K562 (cell line): Measurements from ENCODE around the gene GDF9. TPM values are rescaled to one million over a fixed set of nuclear protein-coding genes. Genes with fewer than 3 reads are reported as not detected.

Experiments used
- CAMTA2 ChIP-seq: fragments of 250-450 bp; sonication (Bioruptor Pico); conservative IDR thresholded peaks from 2 replicates; pipeline ENCODE4 v1.5.1; 2022
- CBX8 ChIP-seq: fragments of 200-600 bp; sonication (generic); IDR thresholded peaks from 2 replicates; pipeline ENCODE4 v1.6.1; 2012; ENCODE audit warnings: borderline replicate concordance, mixed run types, low read depth, mild to moderate bottlenecking, moderate library complexity, mixed read lengths, low read length, control low read depth, inconsistent platforms; ENCODE audit not compliant: poor library complexity, severe bottlenecking; ENCODE audit errors: extremely low read depth
- ILF3 ChIP-seq: fragments of 450-650 bp; IDR thresholded peaks from 2 replicates; pipeline ENCODE4 v1.6.1; 2018; ENCODE audit warnings: antibody characterized with exemption, mild to moderate bottlenecking, moderate library complexity, borderline replicate concordance
- RNF2 ChIP-seq: sonication (generic); IDR thresholded peaks from 2 replicates; pipeline ENCODE4 v1.6.1; 2016
- SMARCE1 ChIP-seq: fragments of 450-650 bp; IDR thresholded peaks from 2 replicates; pipeline ENCODE4 v1.7.1; 2016; ENCODE audit warnings: mild to moderate bottlenecking
- STAT5B ChIP-seq: fragments of 250-450 bp; sonication (Bioruptor Pico); IDR thresholded peaks from 2 replicates; pipeline ENCODE4 v1.8.0; 2021; ENCODE audit warnings: mild to moderate bottlenecking, inconsistent platforms
- TCF7 ChIP-seq: sonication (generic); IDR thresholded peaks from 2 replicates; pipeline ENCODE4 v1.6.1; 2016; ENCODE audit warnings: antibody characterized with exemption, borderline replicate concordance
- ZNF133 ChIP-seq: fragments of 250-450 bp; sonication (Bioruptor Pico); IDR thresholded peaks from 2 replicates; pipeline ENCODE4 v1.4.0; 2020; ENCODE audit warnings: mild to moderate bottlenecking
- ZNF140 ChIP-seq: fragments of 250-450 bp; sonication (Bioruptor Pico); IDR thresholded peaks from 2 replicates; pipeline ENCODE4 v1.8.0; 2021; ENCODE audit warnings: moderate library complexity, mild to moderate bottlenecking, inconsistent platforms
- ZNF668 ChIP-seq: fragments of 250-450 bp; sonication (Bioruptor Pico); IDR thresholded peaks from 2 replicates; pipeline ENCODE4 v1.8.0; 2022; ENCODE audit warnings: mild to moderate bottlenecking, inconsistent platforms
- polyA plus RNA-seq, 8 experiments: library from polyadenylated mRNA; depleted of rRNA in 4 of 8; stranded (reverse) in 5 of 8; unstranded in 3 of 8; fragments of >200 nt; fragmentation: Nextera tagmentation in 2 of 8; fragmentation: Illumina TruSeq in 1 of 8; extraction: Ambion mirVana in 2 of 8; extraction: Trizol in 1 of 8; gene quantifications; 2 replicates each; pipeline versions ENCODE4 v1.2.1 to v1.2.3, GENCODE V29; 2011 to 2014; ENCODE audit warnings: inconsistent platforms in 1 of 8, missing spikeins in 1 of 8
- total RNA-seq, 7 experiments: library from RNA; depleted of rRNA in 6 of 7; stranded (reverse); fragments of >200 nt in 6 of 7; fragmentation: Illumina TruSeq in 2 of 7; extraction: Trizol in 2 of 7; gene quantifications; 2 replicates each; pipeline versions ENCODE4 v1.2.1 to v1.2.3, GENCODE V29; 2011 to 2021; ENCODE audit warnings: low replicate concordance in 1 of 7
- TF ChIP-seq, protein P1 (sequence below), 2 experiments: fragments of 450-650 bp in 1 of 2; sonication (generic) in 1 of 2; formaldehyde crosslinking in 1 of 2; IDR thresholded peaks in 1 of 2; conservative IDR thresholded peaks in 1 of 2; 2 replicates each; pipeline versions ENCODE4 v1.6.1 to v1.8.1; 2016 to 2023; ENCODE audit warnings: mild to moderate bottlenecking in 2 of 2, moderate library complexity in 2 of 2, inconsistent platforms in 1 of 2, missing genetic modification reagents in 1 of 2
- TF ChIP-seq, protein P2 (sequence below): sonication (generic); formaldehyde crosslinking; IDR thresholded peaks from 2 replicates; pipeline ENCODE4 v1.8.1; 2023; ENCODE audit warnings: mild to moderate bottlenecking, missing genetic modification reagents
- TF ChIP-seq, protein P3 (sequence below): IDR thresholded peaks from 3 replicates; pipeline ENCODE4 v1.6.1; 2011; ENCODE audit warnings: borderline replicate concordance, mild to moderate bottlenecking; ENCODE audit not compliant: insufficient read length, insufficient read depth
- TF ChIP-seq, protein P4 (sequence below), 2 experiments: fragments of 450-650 bp in 1 of 2; IDR thresholded peaks; 2 replicates each; pipeline ENCODE4 v1.6.1; 2011 to 2017; ENCODE audit warnings: low read depth in 2 of 2, antibody characterized with exemption in 1 of 2, borderline replicate concordance in 1 of 2, low read length in 1 of 2, mild to moderate bottlenecking in 1 of 2, mixed read lengths in 1 of 2; ENCODE audit not compliant: control insufficient read depth in 1 of 2
- TF ChIP-seq, protein P5 (sequence below): fragments of 450-650 bp; IDR thresholded peaks from 2 replicates; pipeline ENCODE4 v1.6.1; 2017; ENCODE audit warnings: antibody characterized with exemption, mild to moderate bottlenecking

Gene GDF9
- total and polyA plus RNA-seq, 9 of the 15 experiments (the other 6 are each of a cell fraction or from before 2014, with no cell fraction given), result 0.10 to 0.70 (median 0.20) TPM; not detected in 1

DNA sequence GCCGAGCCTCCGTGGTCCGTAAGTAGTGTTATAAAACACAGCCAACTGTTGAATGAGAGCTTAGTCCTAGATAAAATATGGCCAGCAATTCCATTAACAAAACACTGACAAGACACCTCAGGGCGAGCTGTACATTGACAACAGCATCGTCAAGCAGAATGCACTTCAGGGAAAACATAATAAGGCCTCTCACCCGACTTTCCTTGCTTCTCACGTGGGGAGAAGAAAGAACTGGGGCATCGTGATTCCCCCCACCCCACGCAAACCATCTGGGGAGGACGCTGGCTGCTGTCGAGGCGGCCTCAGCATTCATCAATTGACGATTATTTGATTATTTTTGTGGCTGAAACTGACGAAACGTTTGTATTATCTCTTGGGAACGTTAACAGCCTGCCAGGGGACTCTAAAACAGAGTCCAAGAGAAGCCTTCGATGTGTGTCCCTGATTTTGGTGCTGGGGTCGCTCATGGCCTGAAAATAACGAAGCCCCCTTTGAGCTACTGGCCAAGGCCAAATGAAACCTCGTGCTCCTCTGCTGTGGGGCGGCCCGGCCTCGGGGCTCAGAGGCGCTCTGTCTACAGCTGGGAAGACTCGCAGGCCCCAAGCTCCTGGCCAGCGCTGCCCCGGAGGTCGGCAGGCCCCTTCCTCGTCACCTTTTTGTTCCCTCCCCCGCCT, 464 bp downstream of the GDF9 start (continued):
- TF ChIP-seq, protein P1, sequence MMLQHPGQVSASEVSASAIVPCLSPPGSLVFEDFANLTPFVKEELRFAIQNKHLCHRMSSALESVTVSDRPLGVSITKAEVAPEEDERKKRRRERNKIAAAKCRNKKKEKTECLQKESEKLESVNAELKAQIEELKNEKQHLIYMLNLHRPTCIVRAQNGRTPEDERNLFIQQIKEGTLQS (IDR thresholded peaks at IDR 0.05), result no peak
- TF ChIP-seq, protein P1 (CRISPR knock-in tag; conservative IDR thresholded peaks at IDR 0.05), result no peak
- TF ChIP-seq ZNF133 (CRISPR knock-in tag), result no peak
- TF ChIP-seq, protein P2, sequence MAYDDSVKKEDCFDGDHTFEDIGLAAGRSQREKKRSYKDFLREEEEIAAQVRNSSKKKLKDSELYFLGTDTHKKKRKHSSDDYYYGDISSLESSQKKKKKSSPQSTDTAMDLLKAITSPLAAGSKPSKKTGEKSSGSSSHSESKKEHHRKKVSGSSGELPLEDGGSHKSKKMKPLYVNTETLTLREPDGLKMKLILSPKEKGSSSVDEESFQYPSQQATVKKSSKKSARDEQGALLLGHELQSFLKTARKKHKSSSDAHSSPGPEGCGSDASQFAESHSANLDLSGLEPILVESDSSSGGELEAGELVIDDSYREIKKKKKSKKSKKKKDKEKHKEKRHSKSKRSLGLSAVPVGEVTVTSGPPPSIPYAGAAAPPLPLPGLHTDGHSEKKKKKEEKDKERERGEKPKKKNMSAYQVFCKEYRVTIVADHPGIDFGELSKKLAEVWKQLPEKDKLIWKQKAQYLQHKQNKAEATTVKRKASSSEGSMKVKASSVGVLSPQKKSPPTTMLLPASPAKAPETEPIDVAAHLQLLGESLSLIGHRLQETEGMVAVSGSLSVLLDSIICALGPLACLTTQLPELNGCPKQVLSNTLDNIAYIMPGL (CRISPR knock-in tag), result no peak
- peak; percentile 92 for TF ChIP-seq CAMTA2
- TF ChIP-seq ZNF668 (CRISPR knock-in tag), result no peak
- no peak for TF ChIP-seq STAT5B (CRISPR knock-in tag)
- TF ChIP-seq ZNF140 (CRISPR knock-in tag), result no peak
- TF ChIP-seq RNF2, result peak; percentile 66; the same call in 1 of the 2 replicates
- TF ChIP-seq, protein P3, sequence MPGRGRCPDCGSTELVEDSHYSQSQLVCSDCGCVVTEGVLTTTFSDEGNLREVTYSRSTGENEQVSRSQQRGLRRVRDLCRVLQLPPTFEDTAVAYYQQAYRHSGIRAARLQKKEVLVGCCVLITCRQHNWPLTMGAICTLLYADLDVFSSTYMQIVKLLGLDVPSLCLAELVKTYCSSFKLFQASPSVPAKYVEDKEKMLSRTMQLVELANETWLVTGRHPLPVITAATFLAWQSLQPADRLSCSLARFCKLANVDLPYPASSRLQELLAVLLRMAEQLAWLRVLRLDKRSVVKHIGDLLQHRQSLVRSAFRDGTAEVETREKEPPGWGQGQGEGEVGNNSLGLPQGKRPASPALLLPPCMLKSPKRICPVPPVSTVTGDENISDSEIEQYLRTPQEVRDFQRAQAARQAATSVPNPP, result no peak
- no peak for TF ChIP-seq CBX8
- 0 out of 2 replicates have a peak, but pooled peaks have one; percentile 29 for TF ChIP-seq SMARCE1
- no peak for TF ChIP-seq ILF3
- TF ChIP-seq, protein P4, sequence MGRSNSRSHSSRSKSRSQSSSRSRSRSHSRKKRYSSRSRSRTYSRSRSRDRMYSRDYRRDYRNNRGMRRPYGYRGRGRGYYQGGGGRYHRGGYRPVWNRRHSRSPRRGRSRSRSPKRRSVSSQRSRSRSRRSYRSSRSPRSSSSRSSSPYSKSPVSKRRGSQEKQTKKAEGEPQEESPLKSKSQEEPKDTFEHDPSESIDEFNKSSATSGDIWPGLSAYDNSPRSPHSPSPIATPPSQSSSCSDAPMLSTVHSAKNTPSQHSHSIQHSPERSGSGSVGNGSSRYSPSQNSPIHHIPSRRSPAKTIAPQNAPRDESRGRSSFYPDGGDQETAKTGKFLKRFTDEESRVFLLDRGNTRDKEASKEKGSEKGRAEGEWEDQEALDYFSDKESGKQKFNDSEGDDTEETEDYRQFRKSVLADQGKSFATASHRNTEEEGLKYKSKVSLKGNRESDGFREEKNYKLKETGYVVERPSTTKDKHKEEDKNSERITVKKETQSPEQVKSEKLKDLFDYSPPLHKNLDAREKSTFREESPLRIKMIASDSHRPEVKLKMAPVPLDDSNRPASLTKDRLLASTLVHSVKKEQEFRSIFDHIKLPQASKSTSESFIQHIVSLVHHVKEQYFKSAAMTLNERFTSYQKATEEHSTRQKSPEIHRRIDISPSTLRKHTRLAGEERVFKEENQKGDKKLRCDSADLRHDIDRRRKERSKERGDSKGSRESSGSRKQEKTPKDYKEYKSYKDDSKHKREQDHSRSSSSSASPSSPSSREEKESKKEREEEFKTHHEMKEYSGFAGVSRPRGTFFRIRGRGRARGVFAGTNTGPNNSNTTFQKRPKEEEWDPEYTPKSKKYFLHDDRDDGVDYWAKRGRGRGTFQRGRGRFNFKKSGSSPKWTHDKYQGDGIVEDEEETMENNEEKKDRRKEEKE (IDR thresholded peaks at IDR 0.05; ENCODE audit: borderline replicate concordance in 1 of 2, control insufficient read depth in 1 of 2, low read depth in 2 of 2, low read length in 1 of 2), result no peak
- TF ChIP-seq TCF7, result 0 out of 2 replicates have a peak, but pooled peaks have one; percentile 16
- TF ChIP-seq, protein P5, sequence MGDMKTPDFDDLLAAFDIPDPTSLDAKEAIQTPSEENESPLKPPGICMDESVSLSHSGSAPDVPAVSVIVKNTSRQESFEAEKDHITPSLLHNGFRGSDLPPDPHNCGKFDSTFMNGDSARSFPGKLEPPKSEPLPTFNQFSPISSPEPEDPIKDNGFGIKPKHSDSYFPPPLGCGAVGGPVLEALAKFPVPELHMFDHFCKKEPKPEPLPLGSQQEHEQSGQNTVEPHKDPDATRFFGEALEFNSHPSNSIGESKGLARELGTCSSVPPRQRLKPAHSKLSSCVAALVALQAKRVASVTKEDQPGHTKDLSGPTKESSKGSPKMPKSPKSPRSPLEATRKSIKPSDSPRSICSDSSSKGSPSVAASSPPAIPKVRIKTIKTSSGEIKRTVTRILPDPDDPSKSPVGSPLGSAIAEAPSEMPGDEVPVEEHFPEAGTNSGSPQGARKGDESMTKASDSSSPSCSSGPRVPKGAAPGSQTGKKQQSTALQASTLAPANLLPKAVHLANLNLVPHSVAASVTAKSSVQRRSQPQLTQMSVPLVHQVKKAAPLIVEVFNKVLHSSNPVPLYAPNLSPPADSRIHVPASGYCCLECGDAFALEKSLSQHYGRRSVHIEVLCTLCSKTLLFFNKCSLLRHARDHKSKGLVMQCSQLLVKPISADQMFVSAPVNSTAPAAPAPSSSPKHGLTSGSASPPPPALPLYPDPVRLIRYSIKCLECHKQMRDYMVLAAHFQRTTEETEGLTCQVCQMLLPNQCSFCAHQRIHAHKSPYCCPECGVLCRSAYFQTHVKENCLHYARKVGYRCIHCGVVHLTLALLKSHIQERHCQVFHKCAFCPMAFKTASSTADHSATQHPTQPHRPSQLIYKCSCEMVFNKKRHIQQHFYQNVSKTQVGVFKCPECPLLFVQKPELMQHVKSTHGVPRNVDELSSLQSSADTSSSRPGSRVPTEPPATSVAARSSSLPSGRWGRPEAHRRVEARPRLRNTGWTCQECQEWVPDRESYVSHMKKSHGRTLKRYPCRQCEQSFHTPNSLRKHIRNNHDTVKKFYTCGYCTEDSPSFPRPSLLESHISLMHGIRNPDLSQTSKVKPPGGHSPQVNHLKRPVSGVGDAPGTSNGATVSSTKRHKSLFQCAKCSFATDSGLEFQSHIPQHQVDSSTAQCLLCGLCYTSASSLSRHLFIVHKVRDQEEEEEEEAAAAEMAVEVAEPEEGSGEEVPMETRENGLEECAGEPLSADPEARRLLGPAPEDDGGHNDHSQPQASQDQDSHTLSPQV, result peak; percentile 97
